ENCODE data around the gene TNPO1. TPM values are rescaled to one million over a fixed set of nuclear protein-coding genes. Genes with fewer than 3 reads are reported as not detected.
A peak's percentile ranks its signal among the peaks of the same experiment; 100 is the strongest.
"Not testable (repeated sequence)": the region's sequence is repeated elsewhere in the genome, so short reads cannot be mapped to it uniquely, and the experiment has no call there.

Gene TNPO1
- 100 to 1,000 TPM in 2 of 3 donors, 10 to 100 TPM in 1; 98.7 to 107 (median 106) TPM for polyA plus RNA-seq (ENCODE audit: insufficient read length in 3 of 3)

DNA sequence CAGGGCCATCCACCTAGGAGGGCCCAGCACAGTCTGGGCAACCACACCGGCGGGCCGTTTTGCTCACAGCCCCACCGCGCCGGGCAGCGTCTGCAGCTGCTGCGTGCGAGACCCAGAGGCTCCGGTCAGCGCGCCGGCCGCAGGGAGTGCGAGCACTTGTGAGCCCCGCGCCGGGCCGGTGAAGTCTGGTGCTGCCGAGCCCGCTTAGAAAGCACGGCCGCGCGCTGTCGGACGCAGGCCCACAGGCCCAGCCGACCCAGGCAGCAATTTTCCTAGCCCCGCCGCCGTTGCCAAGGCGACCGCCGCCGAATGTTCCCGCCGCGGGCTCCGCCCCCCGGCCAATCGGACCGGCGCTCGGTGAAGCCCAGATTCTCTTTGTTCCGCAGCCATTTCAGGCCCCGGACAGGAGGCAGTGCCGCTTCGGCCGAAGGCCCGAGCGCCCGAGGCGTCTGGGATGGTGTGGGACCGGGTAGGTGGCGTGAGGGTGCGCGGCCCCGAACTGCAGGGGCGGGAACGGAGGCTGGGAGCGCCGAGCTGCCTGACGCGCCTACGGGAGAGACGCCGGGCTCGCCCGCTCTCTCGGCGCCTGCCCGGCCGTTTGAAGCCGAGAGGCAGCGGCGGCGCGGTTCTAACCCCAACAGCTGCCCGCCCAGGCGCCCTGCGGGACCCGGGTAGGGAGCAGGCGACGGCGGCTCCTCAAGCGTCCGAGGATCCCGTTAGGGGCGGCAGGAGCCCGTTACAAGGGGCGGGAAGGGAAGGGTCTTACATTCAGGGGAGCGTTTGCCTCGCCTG is at the start of gene TNPO1:
TNPO1 (plus strand) TSS at position 378 of the 792 bp plus-strand sequence; CDS start at position 455, 77 bp downstream.
- DNase-seq (ENCODE audit: low read depth in 3 of 3, low spot score in 2 of 3): peak; percentile 82 to 83 (median 82)

DNA sequence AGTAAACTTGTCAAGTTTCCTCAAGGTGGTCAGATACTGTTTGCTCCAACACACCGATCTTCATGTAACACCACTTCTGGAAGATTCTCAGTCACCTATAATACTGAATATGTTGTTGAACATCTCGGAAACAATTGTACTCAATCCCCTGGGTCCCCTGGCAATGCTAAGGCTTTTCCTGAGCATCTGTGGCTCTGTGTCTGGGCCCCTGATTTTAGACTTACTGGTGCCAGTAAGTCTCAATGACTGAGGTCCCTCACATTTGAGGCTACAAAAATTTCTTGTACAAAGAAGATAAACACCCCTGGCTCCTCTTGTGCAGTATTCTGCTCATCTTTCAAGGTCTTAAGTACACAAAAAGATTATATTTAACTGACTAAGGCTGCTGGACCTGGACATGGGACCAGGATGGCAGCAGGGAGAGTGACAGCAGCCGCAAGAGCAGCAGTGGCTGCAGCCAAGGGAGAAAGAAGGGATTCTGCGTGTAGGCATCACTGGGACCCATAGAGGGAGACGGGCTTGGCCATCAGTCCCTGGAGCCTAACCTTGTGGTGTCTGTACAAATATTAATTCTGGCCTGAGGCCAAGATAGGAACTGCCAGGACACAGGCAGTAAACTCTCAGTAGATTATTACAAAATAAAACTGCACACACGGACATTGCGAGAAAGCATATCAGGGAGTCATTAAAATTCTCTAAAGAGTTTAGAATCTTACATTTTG is 49.0 kb upstream of the TNPO1 start:
- DNase-seq (ENCODE audit: low read depth in 3 of 3, low spot score in 2 of 3): no peak

DNA sequence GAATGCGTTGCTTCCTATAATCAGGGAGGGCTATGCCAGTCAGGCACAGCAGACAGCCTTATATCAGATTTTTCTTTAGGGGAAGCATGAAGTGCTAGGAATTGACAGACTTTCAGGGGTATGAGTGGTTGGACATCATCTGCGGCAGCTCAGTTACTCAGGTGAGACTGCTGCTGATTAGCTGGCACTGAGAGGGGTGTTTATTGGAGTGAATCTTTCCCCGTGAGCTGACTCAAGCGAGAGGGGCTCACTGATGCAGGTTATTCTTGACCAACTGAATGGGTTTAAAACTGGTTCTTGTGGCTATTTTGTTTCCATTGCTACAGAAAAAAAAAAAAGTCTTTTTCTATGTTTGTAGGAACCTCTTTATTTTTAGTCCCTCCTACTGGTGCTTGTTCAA is 46.2 kb upstream of the TNPO1 start:
- DNase-seq (ENCODE audit: low read depth in 3 of 3, low spot score in 2 of 3): no peak

DNA sequence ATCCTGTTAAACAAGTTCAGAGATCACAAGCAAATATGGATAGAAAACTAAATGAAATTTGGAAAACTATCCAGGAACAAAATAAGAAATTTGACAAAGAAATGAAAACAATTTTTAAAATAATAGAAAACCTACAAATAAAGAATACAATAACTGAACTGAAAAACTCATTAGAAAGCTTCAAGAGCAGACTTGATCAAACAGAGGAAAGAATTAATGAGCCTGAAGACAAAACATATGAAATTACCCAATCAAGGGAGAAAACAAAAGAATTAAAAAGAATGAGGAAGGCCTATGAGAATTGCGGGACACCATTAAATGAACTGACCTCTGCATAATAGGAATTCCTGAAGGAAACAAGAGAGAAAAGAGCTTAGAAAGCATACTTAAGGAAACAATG is 39.8 kb upstream of the TNPO1 start:
- DNase-seq (ENCODE audit: low read depth in 3 of 3, low spot score in 2 of 3): no peak

DNA sequence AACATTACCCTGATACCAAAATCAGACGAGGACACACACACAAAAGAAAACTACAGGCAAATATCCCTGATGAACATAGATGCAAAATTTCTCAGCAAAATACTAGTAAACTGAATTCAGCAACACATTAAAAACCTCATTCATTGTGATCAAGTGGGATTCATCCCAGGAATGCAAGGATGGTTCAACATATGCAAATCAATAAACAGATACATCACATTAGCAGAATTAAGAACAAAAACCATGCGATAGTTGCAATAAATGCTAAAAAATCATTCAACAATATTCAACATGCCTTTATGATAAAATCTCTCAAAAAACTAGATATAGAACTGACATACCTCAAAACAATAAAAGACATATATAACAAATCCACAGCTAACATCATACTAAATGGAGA is 36.9 kb upstream of the TNPO1 start:
- no peak for DNase-seq (ENCODE audit: low read depth in 3 of 3, low spot score in 2 of 3)

DNA sequence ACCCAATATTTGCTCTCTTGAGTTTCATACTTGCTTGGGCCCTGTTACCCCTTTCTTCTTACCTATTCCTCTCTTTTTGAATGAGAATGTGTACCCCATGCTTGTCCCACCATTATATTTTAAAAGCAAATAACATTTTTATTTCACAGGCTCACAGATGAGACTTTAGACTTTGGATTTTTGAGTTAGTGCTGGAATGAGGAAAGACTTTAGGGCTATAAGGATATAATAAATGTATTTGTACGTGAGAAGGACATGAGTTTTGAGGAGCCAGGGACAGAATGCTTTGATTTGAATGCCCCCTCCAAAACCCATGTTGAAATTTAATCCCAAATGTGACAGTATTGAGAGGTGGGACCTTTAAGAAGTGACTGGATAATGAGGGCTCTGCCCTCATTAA is 33.1 kb upstream of the TNPO1 start:
- DNase-seq (ENCODE audit: low read depth in 3 of 3, low spot score in 2 of 3): no peak

DNA sequence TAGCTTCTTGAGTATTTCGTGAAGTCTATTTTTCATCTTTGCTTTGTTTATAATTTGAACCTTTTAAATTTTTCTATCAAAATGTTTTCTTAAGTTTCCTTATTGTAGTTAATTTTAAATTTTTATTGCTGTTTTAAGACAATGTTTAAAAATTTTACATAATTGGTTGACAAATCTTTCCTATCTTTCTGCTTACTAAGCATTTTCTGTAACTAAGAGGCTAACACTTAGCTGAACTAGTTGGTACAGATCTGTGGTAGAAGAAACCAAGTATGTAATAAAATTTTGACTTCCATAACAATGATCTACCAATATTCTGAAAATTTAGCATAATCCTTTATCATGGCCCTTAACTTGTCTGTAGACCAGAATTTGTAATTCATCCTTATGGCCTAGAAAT is 32.3 kb upstream of the TNPO1 start:
- DNase-seq (ENCODE audit: low read depth in 3 of 3, low spot score in 2 of 3): no peak

DNA sequence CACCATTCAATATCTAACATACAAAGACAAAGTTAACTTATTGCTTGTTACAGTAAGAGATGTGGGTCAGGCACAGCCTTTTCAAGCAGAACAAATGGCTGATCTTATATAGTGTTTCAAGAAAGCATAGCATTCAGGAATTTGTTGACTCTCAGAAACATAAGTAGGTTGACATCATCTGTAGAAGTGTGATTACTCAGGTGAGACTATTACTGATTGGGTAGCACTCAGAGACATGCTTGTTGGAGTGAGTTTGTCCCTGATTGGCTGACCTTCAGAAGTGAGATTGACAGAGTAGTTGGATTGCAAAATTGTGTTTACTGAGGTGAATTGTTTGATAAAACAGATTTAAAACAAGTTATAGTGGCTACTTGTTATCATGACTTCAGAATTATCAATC is 30.7 kb upstream of the TNPO1 start:
- no peak for DNase-seq (ENCODE audit: low read depth in 3 of 3, low spot score in 2 of 3)

DNA sequence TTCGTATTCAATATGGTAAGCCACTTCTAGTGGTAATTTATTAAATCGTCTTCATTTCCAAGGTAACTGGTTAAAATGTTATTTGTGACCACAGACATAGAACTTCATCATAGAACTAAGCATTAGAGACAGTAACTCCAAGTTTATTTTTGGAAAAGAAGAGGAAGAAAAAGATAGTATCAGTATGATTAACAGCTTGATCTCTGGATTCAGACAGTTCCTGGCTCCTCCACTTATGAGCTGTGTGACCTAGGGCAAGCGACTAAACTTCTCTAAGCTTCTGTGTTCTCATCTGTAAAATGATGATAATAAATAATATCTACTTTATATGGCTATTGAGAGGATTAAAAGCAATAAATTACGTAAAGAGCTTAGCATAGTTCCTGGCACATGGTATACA is 29.8 kb upstream of the TNPO1 start:
- no peak for DNase-seq (ENCODE audit: low read depth in 3 of 3, low spot score in 2 of 3)

DNA sequence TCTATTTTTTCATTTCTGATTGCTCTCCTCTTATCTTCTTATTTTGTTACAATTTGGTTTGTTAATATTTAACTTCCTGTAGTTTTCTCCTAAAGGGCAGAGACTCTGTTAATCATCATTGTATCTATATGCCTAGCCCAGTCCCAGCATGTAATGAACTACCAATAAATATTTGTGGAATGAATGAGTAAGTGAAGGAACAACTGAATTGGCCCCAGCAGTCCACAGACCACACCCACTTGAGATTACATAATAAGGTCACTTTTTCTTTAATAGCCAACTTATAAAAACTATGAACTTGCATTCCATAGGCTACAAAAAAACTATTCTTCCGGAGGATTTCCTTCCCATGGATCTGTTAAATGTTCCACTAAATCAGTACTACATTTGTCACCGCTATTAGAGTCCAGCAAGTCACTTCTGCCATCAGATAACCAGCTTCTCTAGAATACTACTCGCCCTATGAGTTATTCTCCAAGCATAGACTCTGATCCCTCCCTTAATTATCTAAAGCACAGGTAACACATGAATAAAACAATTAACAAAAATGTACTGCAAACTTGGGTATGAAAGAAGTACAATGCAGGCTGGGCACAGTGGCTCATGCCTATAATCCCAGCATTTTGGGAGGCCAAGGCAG is 27.5 kb upstream of the TNPO1 start:
- DNase-seq (ENCODE audit: low read depth in 3 of 3, low spot score in 2 of 3): no peak

DNA sequence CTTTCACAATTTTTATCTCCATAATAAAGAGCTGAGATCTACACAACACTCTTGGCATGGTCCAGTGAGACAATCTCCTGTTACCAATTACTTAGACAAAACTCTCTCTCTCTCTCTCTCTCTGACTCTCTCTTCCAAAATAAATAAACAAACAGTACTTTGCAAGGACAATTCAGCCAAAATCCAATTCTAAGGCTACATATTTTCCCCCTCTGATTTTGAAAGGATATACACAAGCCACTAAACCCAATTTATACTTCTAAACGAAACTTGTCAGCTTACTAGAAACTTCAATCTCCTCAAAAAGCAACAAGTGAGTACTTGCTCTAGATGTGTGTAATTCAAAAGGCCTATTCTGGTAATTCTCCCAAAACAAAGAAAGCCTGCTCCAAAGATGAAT is 26.3 kb upstream of the TNPO1 start:
- DNase-seq (ENCODE audit: low read depth in 3 of 3, low spot score in 2 of 3): no peak

DNA sequence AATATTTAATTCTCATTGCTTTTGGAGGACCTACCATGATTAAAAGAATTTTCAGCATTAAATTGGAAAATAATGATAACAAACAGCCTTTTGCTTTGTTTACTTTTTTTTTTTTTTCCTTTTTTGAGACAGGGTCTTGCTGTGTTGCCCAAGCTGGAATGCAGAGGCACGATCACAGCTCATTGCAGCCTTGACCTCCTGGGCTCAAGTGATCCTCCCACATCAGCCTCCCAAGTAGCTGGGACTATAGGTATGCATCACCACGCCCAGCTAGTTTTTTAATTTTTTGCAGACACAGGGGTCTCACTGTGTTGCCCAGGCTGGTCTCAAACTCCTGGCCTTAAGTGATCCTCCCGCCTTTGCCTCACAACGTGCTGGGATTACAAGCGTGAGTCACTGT is 23.8 kb upstream of the TNPO1 start:
- DNase-seq (ENCODE audit: low read depth in 3 of 3, low spot score in 2 of 3): not testable (repeated sequence)

DNA sequence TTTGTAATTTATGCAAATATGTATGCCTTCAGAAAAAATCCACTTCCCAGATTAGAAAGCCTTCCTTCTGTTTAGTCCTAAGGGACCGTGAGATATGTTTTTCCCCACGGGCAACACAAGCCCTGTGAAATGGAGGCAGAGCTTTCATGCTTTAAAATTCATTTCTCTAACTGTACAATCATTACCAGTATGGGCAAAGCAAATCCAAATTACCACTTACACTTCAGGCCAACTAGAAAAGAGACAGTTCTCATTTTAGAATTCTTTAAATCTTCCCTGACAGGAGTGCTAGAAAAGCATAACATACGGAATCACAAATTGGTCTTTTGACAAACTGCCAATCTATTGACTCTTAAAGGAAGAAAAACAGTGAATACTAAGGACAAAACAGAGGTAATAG is 20.5 kb upstream of the TNPO1 start:
- DNase-seq (ENCODE audit: low read depth in 3 of 3, low spot score in 2 of 3): no peak

DNA sequence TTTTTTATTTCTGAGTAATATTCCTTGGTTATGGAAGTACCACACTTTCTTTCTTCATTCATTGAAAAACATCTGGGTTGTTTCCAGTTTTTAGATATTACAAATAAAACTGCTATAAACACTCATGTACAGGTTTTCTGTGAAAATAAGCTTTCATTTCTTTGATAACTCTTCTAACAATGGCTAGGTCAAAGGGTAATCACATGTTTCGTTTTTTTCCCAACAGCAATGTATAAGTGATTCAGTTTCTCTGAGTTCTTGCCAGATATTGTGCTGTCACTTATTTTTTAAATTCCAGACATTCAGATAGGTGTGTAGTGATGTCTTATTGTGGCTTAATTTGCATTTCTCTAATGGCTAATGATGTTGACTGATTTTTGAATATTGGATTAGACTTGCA is 16.7 kb upstream of the TNPO1 start:
- no peak for DNase-seq (ENCODE audit: low read depth in 3 of 3, low spot score in 2 of 3)

DNA sequence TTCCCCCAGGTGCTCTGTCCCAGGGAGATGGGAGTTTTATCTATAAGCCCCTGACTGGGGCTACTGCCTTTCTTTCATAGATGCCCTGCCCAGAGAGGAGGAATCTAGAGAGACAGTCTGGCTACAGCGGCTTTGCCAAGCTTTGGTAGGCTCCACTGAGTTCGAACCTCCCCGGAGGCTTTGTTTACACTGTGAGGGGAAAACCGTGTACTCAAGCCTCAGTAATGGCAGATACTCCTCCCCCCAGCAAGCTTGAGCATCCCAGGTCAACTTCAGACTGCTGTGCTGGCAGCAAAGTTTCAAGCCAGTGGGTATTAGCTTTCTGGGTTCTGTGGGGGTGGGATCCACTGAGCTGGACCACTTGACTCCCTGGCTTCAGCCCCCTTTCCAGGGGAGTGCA is 7.8 kb upstream of the TNPO1 start:
- not testable (repeated sequence) for DNase-seq (ENCODE audit: low read depth in 3 of 3, low spot score in 2 of 3)

DNA sequence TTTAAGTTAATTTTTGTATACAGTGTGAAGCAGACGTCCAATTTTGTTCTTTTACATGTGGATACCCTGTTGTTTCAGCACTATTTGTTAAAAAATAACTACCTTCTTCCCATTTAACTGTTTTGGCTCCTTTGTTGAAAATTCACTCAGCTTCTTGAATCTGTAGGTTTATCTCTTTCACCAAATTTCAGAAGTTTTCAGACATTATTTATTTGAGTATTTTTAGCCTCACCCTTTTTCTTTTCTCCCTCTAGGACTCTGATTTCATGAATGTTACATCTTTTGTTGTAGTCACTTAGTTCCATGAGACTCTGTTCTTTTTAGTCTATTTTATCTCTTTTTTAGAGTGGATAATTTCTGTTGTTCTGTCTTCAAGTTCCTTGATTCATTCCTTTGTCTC is 4.6 kb upstream of the TNPO1 start:
- DNase-seq (ENCODE audit: low read depth in 3 of 3, low spot score in 2 of 3): no peak

DNA sequence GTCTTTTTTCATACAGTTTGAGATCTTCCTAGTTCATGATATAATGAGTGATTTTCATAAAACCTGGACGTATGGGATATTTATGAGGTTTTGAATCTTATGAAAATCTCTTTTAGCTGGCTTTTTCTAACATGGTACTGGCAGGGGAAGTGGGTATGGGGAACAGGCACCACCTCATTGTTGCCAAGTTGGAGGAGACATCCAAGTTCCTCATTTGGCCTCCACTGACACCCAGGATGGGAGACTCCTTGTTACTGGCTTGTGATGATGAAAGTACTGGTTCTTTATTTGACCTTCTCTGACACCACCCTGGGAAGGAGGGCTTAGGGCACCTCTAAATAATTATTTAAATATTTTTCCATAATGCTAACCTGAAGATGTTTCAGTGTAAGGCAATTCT is 4.0 kb upstream of the TNPO1 start:
- DNase-seq (ENCODE audit: low read depth in 3 of 3, low spot score in 2 of 3): no peak

DNA sequence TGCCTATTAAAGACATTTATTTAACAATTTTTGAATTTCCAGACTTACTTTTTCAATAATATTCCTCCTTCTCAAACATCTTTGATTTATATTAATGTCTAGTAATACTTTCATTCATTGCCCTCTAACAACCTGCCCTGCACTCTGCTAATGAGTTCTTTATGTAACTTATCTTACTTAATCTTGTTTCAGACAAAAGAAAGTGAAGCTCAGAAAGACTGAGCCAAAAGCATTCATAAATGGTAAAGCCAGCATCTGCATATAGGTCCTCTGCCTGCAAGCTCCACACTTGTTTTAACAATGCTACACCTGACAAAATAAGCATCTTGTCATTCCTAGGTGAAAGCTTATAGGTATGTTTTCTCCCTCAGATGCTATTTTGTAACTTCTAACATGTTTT is 2.4 kb upstream of the TNPO1 start:
- no peak for DNase-seq (ENCODE audit: low read depth in 3 of 3, low spot score in 2 of 3)

DNA sequence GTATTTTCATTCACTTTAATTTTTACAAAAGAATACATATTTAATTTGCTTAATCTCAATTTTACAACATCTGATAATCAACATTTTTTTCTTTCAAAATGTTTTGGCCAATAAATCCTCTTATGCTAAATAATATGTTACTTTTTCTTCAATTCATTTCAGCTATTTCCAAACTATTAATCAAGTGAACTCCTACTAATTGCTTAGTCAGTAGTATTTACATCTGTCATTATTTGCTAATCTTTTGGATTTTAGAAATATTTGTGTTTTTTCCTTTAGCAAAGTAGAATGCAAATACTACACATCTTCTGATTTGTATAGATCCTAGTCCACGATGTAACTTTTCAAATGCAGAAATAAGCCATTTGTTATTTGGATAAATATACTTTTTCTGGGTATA is 1.6 kb upstream of the TNPO1 start:
- no peak for DNase-seq (ENCODE audit: low read depth in 3 of 3, low spot score in 2 of 3)

DNA sequence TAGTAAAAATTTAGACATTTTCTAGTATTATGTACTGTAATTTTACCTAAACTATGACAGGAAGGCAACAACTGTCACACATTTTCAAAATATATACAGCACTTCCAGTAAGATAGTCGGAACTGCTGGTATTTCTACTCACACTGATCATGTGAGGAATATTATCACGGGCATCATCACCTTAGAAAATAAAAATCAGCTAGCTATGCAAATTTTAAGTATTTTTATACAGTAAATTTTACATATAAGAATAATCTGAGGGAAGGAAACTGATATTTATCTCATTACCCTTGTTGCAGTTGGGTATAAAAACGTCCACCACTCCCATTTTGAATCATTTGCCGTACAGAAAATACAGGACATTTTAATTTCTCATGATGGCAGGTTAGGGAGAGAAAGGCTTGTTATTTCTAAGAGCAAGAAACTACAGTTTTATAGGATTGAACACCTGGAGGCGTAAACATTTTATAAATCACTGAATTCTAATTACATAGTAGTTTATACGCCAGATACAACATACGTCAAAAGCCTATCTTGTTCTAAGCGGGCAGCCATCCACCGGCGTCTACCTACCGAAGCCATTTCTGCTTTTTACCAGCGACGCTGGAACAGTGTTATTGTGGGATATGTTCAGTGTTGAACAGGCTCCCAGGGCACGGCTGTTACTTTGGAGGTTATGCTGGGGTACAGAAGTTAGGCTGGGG is 729 bp upstream of the TNPO1 start:
- peak in 2 of 3 donors; percentile 46 to 64 for DNase-seq (ENCODE audit: low read depth in 3 of 3, low spot score in 2 of 3)

DNA sequence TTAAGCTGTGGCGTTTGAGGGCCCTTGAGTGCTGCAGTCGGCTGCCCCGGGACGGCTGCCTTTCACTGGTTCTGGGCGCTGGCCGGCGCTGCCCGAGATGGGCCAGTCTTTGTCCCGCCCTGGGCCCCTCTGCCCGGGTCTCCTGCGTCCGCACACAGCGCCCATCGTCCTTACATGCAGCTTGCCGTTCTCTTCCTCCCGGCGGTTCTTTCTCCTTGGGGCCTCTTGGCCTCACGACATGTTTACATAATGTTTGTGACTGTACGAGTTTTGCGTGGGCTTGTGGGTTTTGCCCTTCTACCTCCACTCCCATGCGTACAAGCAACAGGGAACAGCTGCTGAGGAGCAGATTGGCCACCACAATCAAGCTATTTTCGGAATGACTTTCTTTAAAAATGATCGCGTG is 618 bp downstream of the TNPO1 start:
- DNase-seq (ENCODE audit: low read depth in 3 of 3, low spot score in 2 of 3): peak in 2 of 3 donors; percentile 56 to 60
